ENCODE measurements around the gene SP1. TPM values are rescaled to one million over a fixed set of nuclear protein-coding genes. Genes with fewer than 3 reads are reported as not detected.

The SP1 gene
- total RNA-seq, 2 experiments from 2014 or later = 72.2 to 76.5 TPM

DNA sequence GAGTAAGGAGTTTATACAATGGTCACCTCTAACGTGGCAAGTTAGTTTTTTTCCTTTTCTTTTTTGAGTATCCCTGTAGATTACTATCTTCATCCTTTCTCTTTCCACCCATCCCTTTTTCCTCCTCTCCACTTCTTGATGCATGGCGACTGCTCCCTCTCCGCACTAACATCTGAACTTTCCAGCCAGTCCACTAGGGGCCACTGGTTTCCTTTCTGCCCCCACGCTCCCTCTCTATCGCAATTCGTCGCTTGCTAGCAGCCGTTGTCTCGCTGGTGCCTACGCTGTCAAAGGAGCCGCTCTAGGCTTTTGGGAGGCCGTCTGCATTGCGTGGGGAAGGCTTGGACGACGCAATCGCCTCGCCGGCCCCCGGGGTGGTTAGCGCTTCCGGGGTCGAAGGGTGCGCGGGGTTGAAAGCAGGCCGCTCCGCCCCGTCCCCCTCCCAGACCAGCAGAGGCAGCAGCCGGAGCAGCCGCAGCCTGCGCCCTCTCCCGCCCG lies 71.7 kb downstream of the SP1 start, which contains the start of gene PCBP2:
TSS of gene PCBP2 (plus strand) at position 442 of the 498 bp plus-strand sequence. CDS start 2,699 bp downstream, outside the sequence.
- Mint-ChIP-seq H3K36me3 (ENCODE audit: low read depth) (peaks cover 60% of the 10 kb centered on the region), H3K4me3 (peak within 1 kb of the TSS; percentile 94), H3K27me3 (ENCODE audit: low read depth) (no peaks in the 10 kb centered on the region), H3K9me3 (ENCODE audit: insufficient read depth) (no peaks in the 10 kb centered on the region), H3K4me1 (ENCODE audit: low read depth) (peaks cover 39% of the 10 kb centered on the region), H3K27ac (peak within 1 kb of the TSS; percentile 100)
- ChIA-PET CTCF (interaction anchor here (0.7 to 1.9 kb wide), 7 partner anchors 31 to 184 kb away, joined by 3 to 7 read pairs (median 4); partner anchors contain the start of genes ESPL1 and TARBP2), POLR2A (no interaction called here)
- ATAC-seq (peak; percentile 97), DNase-seq (peak; percentile 99)

DNA sequence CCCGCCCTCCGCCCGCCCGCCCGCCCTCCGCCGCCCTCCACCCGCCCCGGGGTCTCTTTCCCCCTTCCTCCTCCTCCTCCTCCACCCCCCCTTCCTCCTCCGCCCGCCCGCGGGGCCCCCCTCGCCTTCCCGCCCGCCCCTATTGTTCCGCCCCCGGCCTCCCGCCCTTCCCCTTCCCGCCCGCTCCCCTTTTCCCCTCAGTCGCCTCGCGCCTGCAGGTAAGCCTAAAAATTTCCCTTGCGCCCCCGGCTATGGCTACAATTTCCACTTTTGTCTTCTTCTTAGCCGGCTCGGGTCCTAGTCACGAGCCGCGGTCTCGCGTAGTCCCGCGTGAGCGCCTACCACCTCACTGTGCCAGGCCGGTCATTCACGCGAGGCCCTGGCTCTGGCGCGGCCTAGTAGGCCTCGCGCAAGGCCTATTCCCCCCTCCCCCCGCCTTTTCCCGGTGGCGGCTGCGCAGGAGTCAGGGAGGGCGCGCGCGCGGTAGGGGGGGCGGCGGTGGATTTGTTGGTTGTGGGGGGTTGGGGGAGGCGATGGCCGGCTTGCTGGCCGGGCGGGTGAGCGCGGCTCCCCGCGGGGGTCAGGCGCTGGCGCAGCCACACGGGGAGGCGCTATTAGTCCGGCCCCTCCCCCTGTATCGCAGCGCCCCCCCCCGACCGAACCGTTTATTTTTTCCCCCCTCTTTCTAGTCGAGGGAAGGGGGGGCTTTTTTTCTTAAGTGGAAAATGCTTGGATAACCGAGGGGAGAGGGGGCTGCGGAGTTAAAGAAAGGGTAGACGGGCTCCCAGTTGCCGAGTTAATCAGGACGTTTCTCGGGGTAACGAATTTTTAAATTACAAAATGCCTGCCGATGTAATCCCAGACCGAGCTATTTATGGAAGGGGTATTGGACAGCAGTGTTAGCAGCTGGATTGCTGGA lies 72.4 kb downstream of the SP1 start:
- no peaks in the 10 kb centered on the region for H3K9me3 Mint-ChIP-seq (ENCODE audit: insufficient read depth)
- H3K4me1 Mint-ChIP-seq (ENCODE audit: low read depth) = peaks cover 39% of the 10 kb centered on the region
- ChIA-PET POLR2A (interaction anchor here (0.6 to 1.0 kb wide), 5 partner anchors 22 to 184 kb away, joined by 3 to 4 read pairs (median 4); partner anchors contain the start of genes ESPL1 and TARBP2), CTCF (interaction anchor here (0.8 to 3.2 kb wide), 5 partner anchors 12 to 131 kb away, joined by 3 to 18 read pairs (median 4); partner anchors contain the start of gene AAAS)
- no peaks in the 10 kb centered on the region for H3K27me3 Mint-ChIP-seq (ENCODE audit: low read depth)
- H3K27ac Mint-ChIP-seq = peak overlapping the region; percentile 100
- peak overlapping the region; percentile 94 for H3K4me3 Mint-ChIP-seq
- ATAC-seq (peak; percentile 29), DNase-seq (peak; percentile 80)
- peaks cover 60% of the 10 kb centered on the region for H3K36me3 Mint-ChIP-seq (ENCODE audit: low read depth)

DNA sequence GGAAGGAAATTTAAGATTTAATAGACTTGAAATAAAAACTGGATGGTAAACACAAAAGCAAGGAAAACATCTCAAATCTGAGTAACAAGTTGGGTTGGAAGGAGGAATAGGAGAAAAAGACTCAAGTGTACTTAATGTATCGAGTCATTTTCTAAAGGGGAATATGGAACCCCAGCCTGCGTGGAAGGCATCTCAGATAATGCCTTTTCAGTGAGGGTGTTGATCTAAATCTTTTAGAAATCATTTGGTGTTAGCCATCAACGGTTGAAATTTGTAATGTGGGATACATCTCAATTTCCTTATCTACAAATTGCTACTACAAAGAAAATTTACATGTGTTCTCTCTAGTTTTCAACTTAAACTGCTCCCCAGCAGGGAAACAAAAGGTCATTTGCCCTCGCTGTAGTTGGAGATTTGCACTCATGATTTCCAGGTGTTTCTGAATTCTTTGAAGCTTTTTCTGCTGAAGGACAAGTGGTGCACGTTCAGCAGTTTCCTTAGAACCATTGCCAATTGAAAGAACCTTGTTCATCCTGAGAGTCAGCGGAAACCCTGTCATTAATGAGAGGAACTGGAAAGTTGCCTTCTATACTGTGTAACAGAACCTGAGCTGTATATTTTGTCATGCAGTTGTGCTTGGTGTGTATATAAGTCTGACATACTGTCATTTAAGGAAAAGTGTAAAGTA lies 74.1 kb downstream of the SP1 start:
- no peaks in the 10 kb centered on the region for H3K27me3 Mint-ChIP-seq (ENCODE audit: low read depth)
- DNase-seq = no peak
- peaks cover 37% of the 10 kb centered on the region for H3K4me1 Mint-ChIP-seq (ENCODE audit: low read depth)
- H3K36me3 Mint-ChIP-seq (ENCODE audit: low read depth) = peaks cover 60% of the 10 kb centered on the region
- ChIA-PET POLR2A (interaction anchor here (0.9 to 4.0 kb wide), 5 partner anchors 10 to 75 kb away, joined by 3 to 16 read pairs (median 3); no protein-coding TSS in a partner anchor), CTCF (interaction anchor here (1.0 to 3.2 kb wide), 6 partner anchors 11 to 186 kb away, joined by 3 to 18 read pairs (median 4); partner anchors contain the start of genes ESPL1 and MYG1)
- H3K4me3 Mint-ChIP-seq = peak overlapping the region; percentile 94
- no peaks in the 10 kb centered on the region for H3K9me3 Mint-ChIP-seq (ENCODE audit: insufficient read depth)
- H3K27ac Mint-ChIP-seq = peak overlapping the region; percentile 100
- no peak for ATAC-seq

DNA sequence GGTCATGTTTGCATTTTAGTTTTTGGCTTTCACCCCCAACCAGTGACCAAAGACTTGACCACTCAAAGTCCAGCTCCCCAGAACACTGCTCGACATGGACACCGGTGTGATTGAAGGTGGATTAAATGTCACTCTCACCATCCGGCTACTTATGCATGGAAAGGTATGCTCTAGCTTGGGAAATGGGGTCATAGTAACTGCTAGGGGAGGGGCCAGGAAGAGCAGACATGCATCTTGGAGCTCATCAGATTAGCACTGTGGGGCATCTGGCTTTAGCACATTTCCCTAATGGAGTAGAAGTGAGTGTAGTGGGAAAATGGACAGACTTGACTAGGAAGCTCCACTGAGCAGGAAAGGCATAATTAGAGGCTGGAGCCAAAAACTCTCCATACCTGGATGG lies 74.7 kb downstream of the SP1 start:
- Mint-ChIP-seq H3K4me1 (ENCODE audit: low read depth) (peaks cover 39% of the 10 kb centered on the region), H3K36me3 (ENCODE audit: low read depth) (peaks cover 63% of the 10 kb centered on the region), H3K9me3 (ENCODE audit: insufficient read depth) (no peaks in the 10 kb centered on the region), H3K27ac (peak overlapping the region; percentile 100), H3K27me3 (ENCODE audit: low read depth) (no peaks in the 10 kb centered on the region), H3K4me3 (peak overlapping the region; percentile 94)
- POLR2A ChIA-PET = interaction anchor here (0.6 to 4.0 kb wide), 7 partner anchors 10 to 186 kb away, joined by 3 to 16 read pairs (median 3); no protein-coding TSS in a partner anchor
- no peak for ATAC-seq
- no peak for DNase-seq
- CTCF ChIA-PET = interaction anchor here (0.7 to 3.2 kb wide), 4 partner anchors 21 to 961 kb away, joined by 3 to 18 read pairs (median 4); partner anchors contain the start of gene ESPL1

DNA sequence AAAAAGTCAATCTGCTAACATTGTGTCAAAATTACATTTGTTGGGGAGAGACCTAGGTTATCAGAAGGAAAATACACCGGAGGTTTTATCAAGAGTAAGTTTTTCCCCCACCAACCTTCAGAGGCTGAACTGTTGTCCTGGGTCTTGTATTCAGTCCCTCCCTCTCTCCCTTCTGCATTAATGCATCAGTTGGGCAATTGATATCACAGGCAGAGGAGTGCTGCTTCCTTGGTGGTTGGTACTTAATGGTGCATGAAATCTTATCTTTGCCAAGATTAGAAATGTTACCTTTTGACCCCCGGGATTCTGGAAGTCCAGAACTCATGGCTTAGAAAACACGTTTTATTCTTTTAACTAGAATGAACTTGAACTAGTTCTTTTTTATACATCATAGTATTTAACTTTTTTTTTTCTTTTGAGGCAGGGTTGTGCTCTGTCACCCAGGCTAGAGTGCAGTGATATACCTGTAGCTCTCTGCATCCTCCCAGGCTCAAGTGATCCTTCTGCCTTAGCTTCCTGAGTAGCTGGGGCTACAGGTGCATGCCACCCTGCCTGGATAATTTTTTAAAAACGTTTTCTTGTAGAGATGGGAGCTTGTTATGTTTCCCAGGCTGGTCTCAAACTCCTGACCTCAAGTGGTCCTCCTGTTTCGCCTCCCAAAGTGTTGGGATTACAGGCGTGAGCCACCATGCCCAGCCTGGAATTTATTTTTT lies 76.8 kb downstream of the SP1 start:
- DNase-seq (no peak), ATAC-seq (no peak)
- H3K27ac Mint-ChIP-seq = no peak overlapping the region
- no peak overlapping the region for H3K4me3 Mint-ChIP-seq
- POLR2A ChIA-PET = interaction anchor here (0.6 to 4.0 kb wide), 2 partner anchors 19 to 442 kb away, joined by 4 to 16 read pairs; no protein-coding TSS in a partner anchor
- H3K9me3 Mint-ChIP-seq (ENCODE audit: insufficient read depth) = no peaks in the 10 kb centered on the region
- no peaks in the 10 kb centered on the region for H3K27me3 Mint-ChIP-seq (ENCODE audit: low read depth)
- peaks cover 41% of the 10 kb centered on the region for H3K4me1 Mint-ChIP-seq (ENCODE audit: low read depth)
- H3K36me3 Mint-ChIP-seq (ENCODE audit: low read depth) = peaks cover 79% of the 10 kb centered on the region
- CTCF ChIA-PET = interaction anchor here (0.9 to 1.5 kb wide), 3 partner anchors 19 to 105 kb away, joined by 3 read pairs; no protein-coding TSS in a partner anchor

DNA sequence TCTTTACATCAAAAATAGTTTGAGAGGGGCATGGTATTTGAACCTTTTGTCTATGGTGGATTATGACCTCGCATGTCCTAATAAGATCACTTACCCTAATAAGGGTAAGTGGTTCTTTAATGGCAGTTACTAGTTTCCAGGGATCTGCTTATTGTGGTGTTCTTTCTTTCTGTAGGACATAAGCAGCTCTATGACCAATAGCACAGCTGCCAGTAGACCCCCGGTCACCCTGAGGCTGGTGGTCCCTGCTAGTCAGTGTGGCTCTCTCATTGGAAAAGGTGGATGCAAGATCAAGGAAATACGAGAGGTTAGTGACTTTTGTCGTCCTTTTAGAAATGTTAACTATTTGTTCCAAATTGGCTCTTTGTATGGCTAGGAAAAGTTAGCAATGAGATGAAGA lies 79.1 kb downstream of the SP1 start:
- Mint-ChIP-seq H3K27ac (no peak overlapping the region), H3K4me1 (ENCODE audit: low read depth) (peaks cover 38% of the 10 kb centered on the region), H3K36me3 (ENCODE audit: low read depth) (peaks cover 83% of the 10 kb centered on the region), H3K27me3 (ENCODE audit: low read depth) (no peaks in the 10 kb centered on the region), H3K4me3 (no peak overlapping the region), H3K9me3 (ENCODE audit: insufficient read depth) (no peaks in the 10 kb centered on the region)
- ATAC-seq (no peak), DNase-seq (no peak)
- ChIA-PET CTCF (interaction anchor here (1.0 to 1.7 kb wide), 5 partner anchors 15 to 107 kb away, joined by 3 to 5 read pairs (median 4); no protein-coding TSS in a partner anchor), POLR2A (interaction anchor here (1.2 to 1.7 kb wide), 4 partner anchors 9 to 23 kb away, joined by 3 to 5 read pairs (median 5); no protein-coding TSS in a partner anchor)

DNA sequence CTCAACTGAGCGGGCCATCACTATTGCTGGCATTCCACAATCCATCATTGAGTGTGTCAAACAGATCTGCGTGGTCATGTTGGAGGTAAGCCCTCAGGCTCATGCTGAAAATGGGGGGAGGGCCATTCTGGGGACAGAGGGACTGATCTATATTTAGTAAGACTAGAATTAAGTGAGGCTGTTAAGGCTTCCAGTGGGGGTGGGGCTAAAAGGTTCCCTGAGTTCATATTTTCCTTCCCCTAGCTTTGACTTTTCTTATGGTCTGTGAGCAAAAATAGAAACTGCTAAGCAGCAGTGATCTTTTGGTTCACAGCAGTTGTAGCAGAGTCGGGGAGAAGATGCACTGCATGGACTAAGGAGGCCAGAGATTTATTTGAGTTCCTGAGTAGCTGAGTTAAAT lies 81.1 kb downstream of the SP1 start:
- no peaks in the 10 kb centered on the region for H3K27me3 Mint-ChIP-seq (ENCODE audit: low read depth)
- no peak overlapping the region for H3K27ac Mint-ChIP-seq
- H3K36me3 Mint-ChIP-seq (ENCODE audit: low read depth) = peaks cover 83% of the 10 kb centered on the region
- POLR2A ChIA-PET = interaction anchor here (0.6 to 1.5 kb wide), 3 partner anchors 12 to 166 kb away, joined by 3 read pairs; no protein-coding TSS in a partner anchor
- peaks cover 27% of the 10 kb centered on the region for H3K4me1 Mint-ChIP-seq (ENCODE audit: low read depth)
- H3K9me3 Mint-ChIP-seq (ENCODE audit: insufficient read depth) = no peaks in the 10 kb centered on the region
- H3K4me3 Mint-ChIP-seq = no peak overlapping the region
- ATAC-seq = no peak
- no peak for DNase-seq
- CTCF ChIA-PET = interaction anchor here (1.5 to 3.3 kb wide), 3 partner anchors 15 to 109 kb away, joined by 3 to 14 read pairs (median 3); no protein-coding TSS in a partner anchor

DNA sequence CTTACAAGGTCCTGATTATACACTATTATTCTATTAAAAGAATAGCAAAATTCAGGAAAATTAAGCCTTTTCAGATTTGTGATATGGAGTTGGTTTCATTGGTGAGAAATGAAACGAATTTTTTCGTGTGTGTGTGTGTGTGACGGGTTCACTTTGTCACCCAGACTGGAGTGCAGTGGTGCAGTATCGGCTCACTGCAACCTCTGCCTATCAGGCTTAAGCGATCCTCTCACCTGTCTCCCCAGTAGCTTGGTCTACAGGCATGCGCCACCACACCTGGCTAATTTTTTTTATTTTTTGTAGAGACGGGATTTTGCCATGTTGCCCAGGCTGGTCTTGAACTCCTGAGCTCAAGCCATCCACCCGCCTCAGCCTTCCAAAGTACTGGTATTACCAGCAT lies 81.6 kb downstream of the SP1 start:
- POLR2A ChIA-PET = interaction anchor here (0.7 kb wide), 2 partner anchors 102 to 136 kb away, joined by 3 read pairs; no protein-coding TSS in a partner anchor

DNA sequence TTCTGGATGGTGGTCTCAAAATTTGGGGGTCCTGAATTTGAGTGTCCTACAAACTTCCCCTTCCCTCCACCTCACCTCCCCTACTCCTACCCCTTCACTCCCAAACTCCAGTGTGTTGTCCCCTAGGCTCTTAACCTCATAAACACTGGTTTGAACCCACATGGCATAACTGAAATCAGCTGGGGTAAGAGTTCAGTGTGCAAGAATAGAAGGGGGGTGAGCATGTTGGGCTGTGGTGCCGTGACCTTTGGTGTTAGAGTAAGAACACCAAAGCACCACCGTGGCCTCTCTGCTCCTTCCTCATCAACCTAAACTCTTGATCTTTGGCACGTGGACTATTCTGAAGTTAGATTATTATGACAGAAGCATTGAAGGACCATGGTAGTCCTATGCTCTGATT lies 83.0 kb downstream of the SP1 start:
- POLR2A ChIA-PET = no interaction called here
- CTCF ChIA-PET = interaction anchor here (3.3 kb wide), 1 partner anchor 13 kb away, joined by 14 read pairs; no protein-coding TSS in a partner anchor
- Mint-ChIP-seq H3K9me3 (ENCODE audit: insufficient read depth) (no peaks in the 10 kb centered on the region), H3K27me3 (ENCODE audit: low read depth) (no peaks in the 10 kb centered on the region), H3K4me1 (ENCODE audit: low read depth) (peaks cover 24% of the 10 kb centered on the region), H3K4me3 (no peak overlapping the region), H3K36me3 (ENCODE audit: low read depth) (peaks cover 91% of the 10 kb centered on the region), H3K27ac (no peak overlapping the region)
- DNase-seq (no peak), ATAC-seq (no peak)

More for the DNA sequence above, 81.6 kb downstream of the SP1 start:
- DNase-seq = no peak
- CTCF ChIA-PET = interaction anchor here (1.5 to 3.3 kb wide), 2 partner anchors 15 to 109 kb away, joined by 3 to 14 read pairs; no protein-coding TSS in a partner anchor
- peaks cover 25% of the 10 kb centered on the region for H3K4me1 Mint-ChIP-seq (ENCODE audit: low read depth)
- H3K4me3 Mint-ChIP-seq = no peak overlapping the region
- no peak for ATAC-seq
- no peaks in the 10 kb centered on the region for H3K27me3 Mint-ChIP-seq (ENCODE audit: low read depth)
- no peak overlapping the region for H3K27ac Mint-ChIP-seq
- H3K36me3 Mint-ChIP-seq (ENCODE audit: low read depth) = peaks cover 83% of the 10 kb centered on the region
- no peaks in the 10 kb centered on the region for H3K9me3 Mint-ChIP-seq (ENCODE audit: insufficient read depth)

DNA sequence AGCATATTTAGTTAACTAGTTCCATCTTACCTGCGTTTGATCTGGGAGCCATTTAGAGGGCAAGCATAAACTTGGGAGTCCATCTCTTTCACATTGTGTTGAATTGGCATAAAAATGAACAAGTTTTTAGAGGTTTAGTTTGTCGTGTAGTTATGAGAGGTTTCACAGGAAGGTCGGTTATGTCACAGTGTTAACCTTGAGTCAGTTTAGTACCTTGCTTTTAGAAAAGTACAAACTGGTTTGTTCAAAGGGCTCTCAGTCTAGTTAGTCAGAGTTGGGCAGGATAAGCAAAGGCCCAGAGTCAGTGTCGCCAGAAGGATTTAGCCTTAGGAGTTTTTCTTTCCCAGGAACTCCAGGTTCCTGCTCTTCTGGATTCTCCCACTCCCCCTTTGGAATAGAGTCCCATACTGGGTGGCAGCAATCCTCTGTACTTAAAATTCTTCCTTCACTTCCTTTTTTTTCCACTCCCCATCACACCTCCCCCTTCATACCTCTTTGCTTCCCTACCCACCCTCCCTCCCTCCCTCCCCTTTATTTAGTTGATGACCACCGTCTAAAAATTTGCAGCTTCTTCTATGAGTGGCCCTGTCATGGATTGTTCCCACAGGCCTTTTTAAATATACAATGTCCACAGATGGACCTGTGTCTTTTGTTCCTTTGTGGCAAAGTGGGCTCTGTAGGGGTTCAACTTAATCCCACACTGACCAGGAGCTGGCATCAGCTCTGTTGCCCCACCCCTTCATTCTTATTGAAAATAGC lies 84.0 kb downstream of the SP1 start:
- Mint-ChIP-seq H3K4me3 (no peak overlapping the region), H3K4me1 (ENCODE audit: low read depth) (peaks cover 29% of the 10 kb centered on the region), H3K36me3 (ENCODE audit: low read depth) (peaks cover 89% of the 10 kb centered on the region), H3K27me3 (ENCODE audit: low read depth) (no peaks in the 10 kb centered on the region), H3K9me3 (ENCODE audit: insufficient read depth) (no peaks in the 10 kb centered on the region), H3K27ac (no peak overlapping the region)
- ChIA-PET POLR2A (interaction anchor here (0.6 to 1.2 kb wide), 4 partner anchors 10 to 277 kb away, joined by 3 read pairs; no protein-coding TSS in a partner anchor), CTCF (interaction anchor here (1.7 to 3.1 kb wide), 2 partner anchors 11 to 13 kb away, joined by 4 to 15 read pairs; no protein-coding TSS in a partner anchor)
- DNase-seq (no peak), ATAC-seq (no peak)

Data from activated CD8-positive, alpha-beta T cell treated with anti-CD3 and anti-CD28 coated beads, Interleukin-2, amount 10 ng/mL, durations not matched to agents 7 days and 5 days (primary cell).